SKM-1 (cell line): ENCODE data around the gene ACLY.
"Not testable (repeated sequence)": the region's sequence is repeated elsewhere in the genome, so short reads cannot be mapped to it uniquely, and the experiment has no call there.

Experiments used
- DNase-seq: peaks from one replicate; lab custom pipeline; 2025; ENCODE audit not compliant: unreplicated experiment; lab: John Stamatoyannopoulos, UW

Gene ACLY

DNA sequence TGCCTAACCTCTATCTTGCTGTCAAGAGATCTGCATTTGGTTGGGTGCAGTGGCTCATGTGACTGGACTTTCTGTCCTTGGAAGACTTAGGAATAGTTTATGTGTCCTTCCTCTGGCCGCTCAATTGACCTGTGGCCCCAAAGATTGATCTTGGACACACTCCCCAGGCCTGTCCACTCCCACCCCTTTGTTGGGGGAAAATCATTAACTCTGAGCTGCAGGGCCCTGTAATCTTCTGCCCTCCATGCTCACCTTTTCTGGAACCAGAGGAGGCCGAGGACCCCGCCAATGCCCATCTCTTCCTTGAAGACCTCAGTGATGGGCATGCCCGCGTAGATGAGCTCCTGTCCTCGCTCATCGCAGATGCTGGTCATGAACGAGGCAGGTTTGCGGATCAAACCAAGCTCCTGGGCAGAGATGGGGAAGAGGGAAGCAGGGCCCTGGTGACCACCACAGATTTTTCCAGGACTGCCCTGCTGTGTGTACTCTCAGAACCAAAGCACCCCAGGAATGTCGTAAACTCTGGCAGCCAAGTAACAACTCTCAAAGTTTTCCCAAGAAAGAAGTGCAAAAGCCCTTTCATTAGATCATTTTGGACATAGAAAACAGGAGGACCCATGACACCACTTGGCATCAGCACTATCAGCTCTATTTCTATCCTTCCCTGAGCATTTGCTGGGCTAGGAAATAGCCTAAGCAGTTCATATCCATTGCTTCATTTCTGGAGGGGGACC is 45.0 kb downstream of the ACLY start:
- DNase-seq = no peak

DNA sequence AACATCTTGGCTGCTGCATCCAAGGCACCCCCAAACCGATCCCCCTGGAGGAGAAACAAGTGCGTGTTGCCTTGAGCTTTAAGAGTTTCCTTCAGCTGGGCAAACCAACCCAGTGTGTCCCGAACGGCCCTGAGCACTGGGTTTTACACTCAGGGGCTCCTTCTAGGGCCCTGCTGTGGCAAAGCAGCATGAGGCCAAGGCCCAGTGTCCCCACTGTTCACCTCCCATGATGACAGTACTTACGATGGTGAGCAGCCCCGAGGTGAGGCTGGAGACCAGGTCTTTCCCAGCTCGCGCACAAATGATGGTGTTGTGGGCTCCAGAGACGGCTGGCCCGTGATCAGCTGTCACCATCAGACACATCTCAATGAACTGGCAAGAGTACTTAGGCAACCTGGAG is 47.0 kb downstream of the ACLY start:
- no peak for DNase-seq

DNA sequence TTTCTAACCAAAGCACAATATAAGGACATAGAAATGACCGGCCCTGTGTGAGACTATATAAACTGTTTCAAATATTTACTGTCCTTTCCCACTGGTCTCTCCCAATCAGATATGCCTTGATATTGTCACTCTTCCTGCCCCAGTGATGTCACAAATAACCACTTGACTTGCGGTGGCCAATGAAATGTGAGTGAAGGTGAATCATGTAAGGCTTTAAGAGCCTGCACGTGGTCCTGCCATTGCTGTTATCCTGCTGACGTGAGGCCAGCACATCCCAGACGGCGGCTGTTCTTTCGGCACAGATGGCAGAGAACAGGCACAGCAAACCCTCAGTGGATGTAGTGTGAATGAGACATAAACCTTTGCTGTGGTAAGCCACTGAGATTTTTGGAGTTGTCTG is 48.1 kb downstream of the ACLY start:
- DNase-seq = no peak

DNA sequence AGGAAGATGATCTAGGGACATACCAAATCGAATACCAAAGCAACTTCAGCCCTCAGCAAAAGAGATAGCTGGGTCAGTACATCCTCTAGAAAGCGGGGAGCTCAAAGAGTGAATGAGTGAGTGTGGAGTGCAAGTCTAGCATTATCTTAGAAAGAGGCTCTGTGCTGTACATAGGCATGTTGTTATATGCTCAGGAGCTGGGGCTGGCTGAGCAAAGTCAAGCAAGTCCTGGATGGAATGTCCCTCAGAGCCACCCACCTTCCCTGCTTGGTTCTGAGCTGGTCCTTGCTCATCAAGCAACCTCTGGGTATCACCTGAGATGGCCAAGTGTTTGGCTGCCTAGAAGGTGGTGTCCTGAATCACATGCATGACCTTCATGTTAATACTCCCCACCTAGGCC is 48.7 kb downstream of the ACLY start:
- DNase-seq = no peak

DNA sequence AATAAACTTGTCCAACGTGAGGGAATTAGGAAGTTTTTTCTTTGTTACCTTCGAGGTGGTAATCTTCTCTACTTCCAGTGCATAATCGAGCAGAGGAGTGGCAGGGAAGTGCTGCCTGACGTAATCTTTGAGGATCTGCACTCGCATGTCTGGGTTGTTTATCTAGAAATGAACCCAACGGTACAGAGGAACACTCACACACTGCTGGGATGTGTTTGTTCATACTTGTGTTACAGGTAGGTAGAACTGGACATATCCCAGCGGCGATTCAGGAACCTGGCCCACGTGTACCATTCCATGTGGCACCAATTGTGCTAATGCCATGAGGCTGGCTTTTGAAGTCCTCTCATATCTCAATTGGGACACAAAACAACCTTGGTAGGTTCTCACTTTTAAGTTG is 49.3 kb downstream of the ACLY start:
- no peak for DNase-seq

DNA sequence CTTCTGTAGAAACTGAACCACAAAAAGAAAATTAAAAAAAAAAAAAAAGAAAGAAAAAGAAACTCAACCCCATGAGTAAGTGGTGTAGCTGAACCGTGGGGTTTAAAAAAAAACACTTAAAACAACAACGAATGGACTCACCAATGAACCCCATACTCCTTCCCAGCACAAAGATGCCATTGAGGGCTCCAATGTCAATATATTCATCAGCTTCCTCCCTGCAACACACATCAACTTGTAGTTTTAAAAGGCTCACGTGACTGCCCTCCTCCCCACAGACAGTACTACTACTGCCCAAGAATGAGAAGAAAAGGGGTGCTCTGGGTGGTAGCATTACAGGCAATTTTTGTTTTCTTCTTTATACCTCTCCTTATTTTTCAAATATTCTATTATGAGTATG is 50.2 kb downstream of the ACLY start:
- DNase-seq = no peak

DNA sequence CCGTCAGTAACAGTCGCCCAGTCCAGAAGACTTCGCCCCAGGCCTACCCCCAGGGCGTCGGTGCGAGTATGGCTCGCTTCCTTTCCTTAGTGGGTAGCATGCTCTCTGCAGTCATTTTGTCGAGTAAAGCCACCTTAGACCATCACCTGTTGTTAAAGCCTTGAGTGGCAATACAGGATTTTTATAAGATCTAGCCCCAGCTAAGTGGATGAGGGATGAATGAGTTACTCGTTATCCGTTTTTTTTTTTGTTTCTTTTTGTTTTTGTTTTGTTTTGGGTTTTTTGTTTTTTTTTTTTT is 53.2 kb downstream of the ACLY start:
- no peak for DNase-seq

DNA sequence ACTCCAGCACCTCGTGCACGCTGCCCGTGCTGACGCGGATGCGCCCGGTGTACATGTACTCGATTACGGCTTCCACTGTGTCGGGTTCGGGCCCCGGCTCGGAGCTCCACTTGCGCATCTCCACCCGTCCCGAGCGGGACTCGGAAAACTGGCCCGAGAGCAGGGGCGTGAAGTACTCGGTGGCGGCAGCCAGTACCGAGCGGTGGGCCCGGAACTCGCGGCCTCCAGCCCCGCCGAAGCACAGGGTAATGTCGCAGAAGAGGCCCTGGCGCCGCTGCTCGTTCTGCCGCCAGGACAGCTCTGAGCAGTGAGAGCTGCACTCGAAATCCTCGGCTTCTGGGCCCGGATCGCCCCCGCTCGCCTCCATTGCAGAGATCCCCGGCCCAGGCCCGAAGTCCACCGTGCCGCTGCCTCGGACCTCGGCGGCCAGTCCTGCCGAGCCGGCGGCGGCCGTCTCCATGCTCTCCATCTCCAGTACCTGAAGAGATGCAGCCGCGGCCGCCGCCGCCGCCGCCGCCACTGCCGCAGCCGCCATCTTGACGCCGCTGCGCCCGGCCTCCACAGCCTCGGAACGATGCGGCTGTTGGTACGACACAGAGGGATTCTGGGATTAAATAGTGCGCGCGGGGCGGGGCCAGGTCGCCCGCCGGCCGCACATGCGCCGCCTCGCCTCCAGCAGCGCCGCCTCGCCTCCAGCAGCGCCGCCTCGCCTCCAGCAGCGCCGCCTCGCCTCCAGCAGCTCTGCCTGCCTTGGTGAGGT is 53.7 kb downstream of the ACLY start, which contains the start of gene KLHL11:
Gene KLHL11, minus strand, starts transcription at position 588 of the 760 bp plus-strand sequence. Its CDS starts 53 bp downstream, at position 535.
- peak; percentile 77 for DNase-seq

DNA sequence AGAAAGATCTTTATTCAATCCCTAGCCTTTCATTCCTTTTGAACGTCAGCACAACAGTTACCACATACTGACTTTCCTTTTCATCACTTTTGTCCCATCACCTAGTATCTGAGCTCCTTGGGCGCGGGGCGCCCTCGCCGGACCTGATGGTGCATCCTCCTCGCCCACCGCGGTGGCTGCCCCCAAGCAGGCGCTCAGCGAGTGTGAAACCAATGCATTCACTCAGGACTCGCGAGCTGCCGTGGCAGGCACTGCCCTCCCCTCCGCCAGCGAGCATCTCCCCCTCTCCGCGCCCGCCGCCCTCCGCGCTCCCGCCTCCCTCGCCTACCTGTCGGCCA is 54.3 kb downstream of the ACLY start:
- no peak for DNase-seq

DNA sequence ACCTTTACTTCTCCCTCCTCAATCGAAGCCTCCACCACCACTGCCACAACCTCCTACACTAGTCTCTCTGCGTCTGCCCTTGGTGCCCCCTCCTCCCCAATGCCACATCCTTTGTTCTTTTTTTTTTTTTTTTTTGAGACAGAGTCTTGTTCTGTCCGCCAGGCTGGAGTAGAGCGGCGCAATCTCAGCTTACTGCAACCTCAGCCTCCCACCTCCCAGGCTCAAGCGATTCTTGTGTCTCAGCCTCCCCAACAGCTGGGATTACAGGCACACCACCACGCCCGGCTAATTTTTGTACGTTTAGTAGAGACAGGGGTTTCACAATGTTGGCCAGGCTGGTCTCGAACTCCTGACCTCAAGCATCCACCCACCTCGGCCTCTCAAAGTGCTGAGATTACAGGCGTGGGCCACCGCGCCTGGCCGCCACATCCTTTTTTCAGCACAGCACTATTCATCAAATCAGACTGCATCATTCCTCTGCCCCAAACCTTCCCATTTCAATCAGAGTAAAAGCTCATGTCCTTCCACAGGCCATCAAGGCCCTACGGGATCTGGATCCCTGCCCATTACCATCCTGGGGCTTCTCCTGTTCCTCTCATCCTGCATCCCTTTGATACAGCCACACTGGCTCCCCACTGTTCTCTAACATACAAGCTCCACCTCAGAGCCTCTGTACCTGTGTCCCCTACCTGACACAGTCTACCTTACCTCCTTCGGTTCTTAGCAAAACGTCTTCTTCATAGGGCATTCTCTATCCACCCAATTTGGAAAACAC is 55.5 kb downstream of the ACLY start:
- DNase-seq = no peak

DNA sequence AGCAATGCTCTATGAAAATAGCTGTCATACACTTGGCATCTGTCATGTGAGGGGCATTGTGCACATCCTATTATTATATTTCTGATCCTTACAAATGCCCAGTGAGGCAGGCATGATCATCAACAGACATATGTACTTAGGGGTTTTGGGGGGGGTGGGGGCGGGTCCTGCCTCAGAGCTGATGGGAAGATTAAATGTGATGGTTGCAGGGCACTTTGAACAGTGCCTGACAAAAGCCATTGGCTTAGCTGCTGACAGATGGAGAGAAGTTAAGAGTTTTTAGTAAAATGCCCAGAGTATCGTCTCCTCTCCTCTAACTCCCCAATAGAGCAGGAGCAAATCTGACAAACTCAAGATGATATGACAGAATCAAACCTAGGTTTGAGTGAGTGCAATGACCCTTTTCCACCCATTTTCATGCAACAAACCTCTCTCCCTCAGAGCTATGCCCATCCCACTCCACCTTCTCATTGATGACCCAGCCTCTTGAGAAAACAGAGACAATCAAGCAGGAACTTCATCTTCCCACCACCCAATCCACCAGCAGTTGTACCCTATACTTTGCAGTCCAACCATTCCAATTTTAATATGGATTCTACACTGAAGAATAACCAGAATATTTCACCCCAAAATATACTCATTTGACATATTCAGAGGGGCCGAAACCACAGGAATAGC is 58.4 kb downstream of the ACLY start:
- DNase-seq = no peak

DNA sequence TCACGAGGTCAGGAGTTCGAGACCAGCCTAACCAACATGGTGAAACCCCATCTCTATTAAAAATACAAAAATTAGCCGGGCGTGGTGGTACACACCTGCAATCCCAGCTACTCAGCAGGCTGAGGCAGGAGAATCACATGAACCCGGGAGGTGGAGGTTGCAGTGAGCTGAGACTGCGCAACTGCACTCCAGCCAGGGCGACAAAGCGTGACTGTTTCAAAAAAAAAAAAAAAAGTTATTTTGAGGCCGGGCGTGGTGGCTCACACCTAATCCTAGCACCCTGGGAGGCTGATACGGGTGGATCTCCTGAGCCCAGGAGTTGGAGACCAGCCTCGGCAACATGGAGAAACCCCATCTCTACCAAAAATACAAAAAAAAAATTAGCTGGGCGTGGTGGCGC is 67.4 kb downstream of the ACLY start:
- not testable (repeated sequence) for DNase-seq

DNA sequence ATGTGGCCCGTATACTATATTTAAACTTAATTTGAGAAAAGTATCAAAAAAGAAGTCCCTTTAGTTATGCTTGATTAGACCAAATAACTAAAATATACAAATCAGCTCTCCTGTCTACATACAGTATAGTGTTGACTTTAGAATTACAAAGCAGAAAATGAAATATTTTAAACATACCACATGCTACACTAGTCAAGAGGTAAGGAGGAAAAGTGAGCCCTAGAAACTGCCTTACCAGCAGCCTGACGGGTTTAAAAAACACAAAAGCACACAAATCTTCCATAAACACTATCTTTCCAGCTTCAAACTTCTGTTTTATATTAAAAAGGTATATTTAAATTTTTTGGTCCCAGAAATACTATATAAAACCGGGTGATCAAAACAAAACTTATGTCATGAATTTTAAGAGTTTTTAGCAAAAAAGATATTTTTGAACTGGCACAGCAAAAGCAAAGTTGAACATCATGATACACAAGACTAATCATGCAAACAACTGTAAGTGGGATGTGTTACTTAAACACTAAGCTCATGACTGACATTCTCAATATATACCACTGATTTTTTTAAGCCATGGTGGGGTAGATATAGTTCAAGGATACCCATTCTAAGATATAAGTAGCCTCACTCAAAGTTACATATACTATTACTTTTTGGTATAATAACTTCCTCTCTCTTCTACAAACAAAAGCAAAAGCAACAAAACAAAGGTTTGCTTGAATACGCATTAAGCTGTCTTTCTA is 69.3 kb downstream of the ACLY start:
- no peak for DNase-seq

DNA sequence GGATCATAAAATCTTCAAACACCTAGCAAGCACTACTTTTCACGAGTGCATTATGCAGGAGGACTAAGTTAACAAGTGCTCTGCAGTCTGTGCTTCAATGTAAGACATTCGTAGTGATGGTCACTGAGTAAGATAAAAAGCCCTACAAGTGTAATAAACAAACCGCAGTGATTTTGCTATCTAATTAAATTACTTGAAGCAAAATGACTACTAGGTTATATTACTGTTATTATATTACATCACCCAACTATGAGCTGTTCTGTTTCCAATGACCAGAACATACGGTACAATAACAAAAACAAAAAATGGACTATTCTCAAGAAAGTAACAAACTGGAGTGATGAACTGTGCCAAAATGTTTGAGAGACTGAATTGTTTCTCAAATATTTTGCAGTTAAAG is 70.0 kb downstream of the ACLY start:
- DNase-seq = no peak

DNA sequence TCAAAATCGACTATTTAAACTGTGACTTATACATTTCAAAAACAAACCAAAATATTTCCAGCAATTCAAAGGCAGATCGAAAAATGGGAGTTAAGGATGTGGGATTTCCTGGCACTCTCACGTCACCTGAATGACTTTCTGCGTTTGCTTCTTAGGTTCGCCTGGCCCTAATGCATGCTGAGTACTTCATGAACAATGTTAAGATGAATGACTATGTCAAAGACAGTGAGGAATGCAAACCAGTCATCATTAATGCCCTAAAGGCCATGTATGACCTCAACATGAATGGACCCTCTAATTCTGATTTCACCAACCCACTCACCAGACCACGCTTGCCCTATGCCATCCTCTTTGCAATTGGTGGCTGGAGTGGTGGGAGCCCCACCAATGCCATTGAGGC is 73.8 kb downstream of the ACLY start:
- DNase-seq = no peak

DNA sequence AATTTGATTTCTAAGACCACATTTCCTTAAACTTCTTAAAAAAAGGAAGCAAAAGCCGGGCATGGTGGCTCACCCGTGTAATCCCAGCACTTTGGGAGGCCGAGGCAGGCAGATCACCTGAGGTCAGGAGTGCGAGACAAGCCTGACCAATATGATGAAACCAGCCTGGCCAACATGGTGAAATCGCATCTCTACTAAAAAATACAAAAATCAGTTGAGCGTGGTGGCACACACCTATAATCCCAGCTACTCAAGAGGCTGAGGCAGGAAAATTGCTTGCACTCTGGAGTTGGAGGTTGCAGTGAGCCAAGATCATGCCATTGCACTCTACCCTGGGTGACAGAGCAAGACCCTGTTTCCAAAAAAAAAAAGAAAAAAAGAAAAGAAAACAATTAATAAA is 78.0 kb downstream of the ACLY start:
- not testable (repeated sequence) for DNase-seq

DNA sequence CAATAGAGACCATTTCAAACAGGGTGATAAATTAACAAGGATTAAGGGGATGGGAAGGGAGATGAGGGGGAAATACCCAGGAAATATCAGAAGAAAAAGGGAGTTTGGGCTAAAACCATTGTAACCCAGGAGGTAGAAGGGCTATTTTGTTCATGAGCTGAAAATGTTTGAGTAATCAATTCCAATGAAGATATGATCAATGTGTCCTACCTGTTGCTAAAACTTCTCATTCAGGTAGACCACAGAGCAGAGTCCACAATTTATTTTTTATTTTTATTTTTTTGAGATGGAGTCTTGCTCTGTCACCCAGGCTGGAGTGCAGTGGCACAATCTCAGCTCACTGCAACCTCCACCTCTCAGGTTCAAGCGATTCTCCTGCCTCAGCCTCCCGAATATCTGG is 79.3 kb downstream of the ACLY start:
- not testable (repeated sequence) for DNase-seq

DNA sequence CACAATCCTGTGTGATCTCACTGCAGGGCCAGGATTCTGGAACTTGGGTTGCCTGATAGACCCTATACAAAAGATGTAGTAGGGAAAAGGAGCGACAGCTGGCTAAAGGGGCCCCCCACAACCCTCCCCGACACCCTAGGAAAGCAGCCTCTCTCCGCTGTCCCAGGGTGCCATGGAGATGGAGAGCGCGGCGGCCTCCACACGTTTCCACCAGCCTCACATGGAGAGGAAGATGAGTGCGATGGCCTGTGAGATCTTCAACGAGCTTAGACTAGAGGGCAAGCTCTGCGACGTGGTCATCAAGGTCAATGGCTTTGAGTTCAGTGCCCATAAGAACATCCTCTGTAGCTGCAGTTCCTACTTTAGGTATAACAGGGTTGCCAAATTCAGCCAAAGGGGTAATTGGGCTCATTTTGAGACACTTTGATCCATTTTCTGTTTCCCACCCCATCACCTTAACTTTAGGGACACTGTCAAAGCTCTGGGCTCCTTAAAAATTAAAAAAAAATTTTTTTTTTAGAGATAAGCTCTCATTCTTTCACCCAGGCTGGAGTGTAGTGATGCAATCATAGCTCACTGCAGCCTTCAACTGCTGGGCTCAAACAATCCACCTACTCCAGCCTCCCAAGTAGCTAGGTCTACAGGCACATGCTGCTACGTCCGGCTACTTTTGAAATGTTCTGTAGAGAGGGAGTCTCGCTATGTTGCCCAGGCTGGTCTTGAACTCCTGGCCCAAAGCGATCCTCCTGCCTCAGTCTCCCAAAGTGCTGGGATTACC is 80.8 kb downstream of the ACLY start, which contains the start of gene KLHL10:
Gene KLHL10, plus strand, starts transcription at position 65 of the 778 bp plus-strand sequence. Its CDS starts 108 bp downstream, at position 173.
- DNase-seq = no peak

DNA sequence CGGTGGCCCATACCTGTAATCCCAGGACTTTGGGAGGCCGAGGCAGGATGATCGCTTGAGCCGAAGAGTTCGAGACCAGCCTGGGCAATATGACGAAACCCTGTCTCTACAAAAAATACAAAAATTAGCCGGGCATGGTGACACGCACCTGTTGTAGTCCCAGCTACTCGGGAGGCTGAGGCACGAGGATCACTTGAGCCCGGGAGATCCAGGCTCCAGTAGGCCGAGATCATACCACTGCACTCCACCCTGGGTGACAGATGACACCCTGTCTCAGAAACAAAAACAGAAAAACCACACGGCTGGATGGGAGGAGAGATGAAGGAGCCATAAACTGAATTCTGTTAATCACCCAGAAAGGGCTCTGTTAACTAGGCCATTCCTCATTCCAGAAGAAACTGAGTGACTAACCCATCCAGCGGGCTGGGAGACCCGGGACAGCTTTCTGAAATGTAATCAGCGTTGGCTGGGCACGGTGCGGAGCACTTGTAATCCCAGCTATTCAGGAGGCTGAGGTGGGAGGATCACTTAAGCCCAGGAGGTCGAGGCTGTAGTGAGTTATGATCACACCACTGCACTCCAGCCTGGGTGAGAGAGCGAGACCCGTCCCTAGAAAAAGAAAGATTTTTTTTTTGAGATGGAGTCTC is 82.1 kb downstream of the ACLY start:
- no peak for DNase-seq
